Effector memory CD4-positive, alpha-beta T cell (primary cell): ENCODE results near the gene ATP6V1G2.

ENCODE experiments used
- DNase-seq, 3 donors: peaks; one replicate each; pipeline ENCODE4 v3.0.0-alpha.2; 2020
- H3K27ac ChIP-seq: 2 replicates; pipeline ENCODE4 v1.7.0; 2013; ENCODE audit warnings: mild to moderate bottlenecking, low read length, moderate library complexity; ENCODE audit not compliant: insufficient read depth, poor library complexity, severe bottlenecking
- H3K27me3 ChIP-seq: replicated peaks from 2 replicates; pipeline ENCODE4 v1.7.0; 2013; ENCODE audit warnings: mild to moderate bottlenecking, low read length; ENCODE audit not compliant: insufficient read depth, control insufficient read depth, poor library complexity, severe bottlenecking
- H3K36me3 ChIP-seq: 2 replicates; pipeline ENCODE4 v1.7.0; 2013; ENCODE audit warnings: mild to moderate bottlenecking, low read length, moderate library complexity; ENCODE audit not compliant: control insufficient read depth, insufficient read depth
- H3K4me1 ChIP-seq: 2 replicates; pipeline ENCODE4 v1.7.0; 2013; ENCODE audit warnings: low read length, mild to moderate bottlenecking; ENCODE audit not compliant: control insufficient read depth, insufficient read depth, poor library complexity, severe bottlenecking
- H3K4me3 ChIP-seq: 2 replicates; pipeline ENCODE4 v1.7.0; 2013; ENCODE audit warnings: low read length, low read depth, mild to moderate bottlenecking; ENCODE audit not compliant: insufficient read depth, poor library complexity, severe bottlenecking
- H3K9me3 ChIP-seq: 2 replicates; pipeline ENCODE4 v1.7.0; 2013; ENCODE audit warnings: mild to moderate bottlenecking, low read length, moderate library complexity; ENCODE audit not compliant: control insufficient read depth

The ATP6V1G2 gene

DNA sequence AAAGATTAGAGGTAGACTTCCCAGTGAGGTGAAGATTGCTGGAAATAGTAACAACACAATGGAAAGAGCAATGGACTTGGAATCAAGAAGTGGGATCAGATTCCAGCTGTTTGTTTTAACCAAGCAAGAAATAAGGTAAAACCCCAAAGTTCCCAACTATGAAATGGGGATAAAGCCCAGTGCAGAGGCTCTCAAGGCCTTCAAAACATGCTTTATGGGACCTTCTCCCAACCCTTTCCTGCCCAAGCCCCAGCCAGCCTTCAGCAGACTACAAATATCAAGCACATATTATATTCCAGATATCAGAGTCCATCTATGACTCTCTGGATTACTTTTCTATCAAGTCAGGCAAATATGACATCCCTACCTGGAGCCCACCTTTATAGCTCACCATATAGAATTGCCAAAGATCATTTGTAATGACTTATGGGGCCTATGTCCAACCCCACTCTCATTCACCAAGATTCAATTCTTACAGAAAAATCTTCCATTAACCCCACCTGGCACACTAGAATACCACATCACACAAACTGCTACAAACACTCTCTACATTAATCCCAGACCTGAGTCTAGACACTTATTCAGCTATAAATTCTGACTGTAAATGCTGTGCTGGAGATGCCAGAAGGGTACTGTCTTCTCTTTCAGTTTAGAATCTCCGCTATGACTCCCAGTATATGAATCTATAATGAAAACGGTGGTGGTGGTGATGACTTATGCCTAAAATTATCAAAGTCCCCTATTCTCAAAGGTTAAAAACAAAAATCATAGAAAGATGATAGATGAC, 10.7 kb downstream of the ATP6V1G2 start:
- no peak for DNase-seq
- Histone ChIP-seq H3K4me1 (peaks cover 18% of the 10 kb centered on the region), H3K9me3 (no peaks in the 10 kb centered on the region), H3K36me3 (peaks cover 92% of the 10 kb centered on the region), H3K27me3 (no peaks in the 10 kb centered on the region), H3K27ac (no peak overlapping the region), H3K4me3 (no peak overlapping the region)

DNA sequence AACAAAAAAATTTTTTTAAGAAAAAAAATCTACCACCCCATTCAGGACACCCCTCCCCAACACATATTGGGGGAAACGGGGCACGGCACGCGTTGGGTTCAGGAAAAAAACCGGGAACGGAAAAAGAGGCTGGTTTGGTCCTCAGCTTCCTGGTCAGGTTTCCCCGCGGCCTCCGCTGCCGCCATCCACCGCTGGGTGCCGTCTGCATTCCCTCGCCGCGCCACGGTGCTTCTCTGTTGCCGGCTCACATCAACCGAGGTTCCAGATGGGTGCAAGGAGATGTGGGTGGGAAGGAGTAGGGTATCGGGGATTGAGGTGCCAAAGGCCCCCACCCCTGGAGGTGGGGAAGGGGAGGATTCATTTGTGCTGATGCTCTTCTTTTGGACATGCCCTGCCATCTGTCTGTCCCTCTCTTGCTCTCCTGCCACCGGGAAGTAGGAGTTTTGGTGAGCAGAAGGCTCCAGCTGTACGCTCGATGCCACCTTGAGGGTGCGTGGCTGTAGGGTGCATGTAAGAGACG, 11.8 kb downstream of the ATP6V1G2 start:
- Histone ChIP-seq H3K4me1 (peaks cover 7% of the 10 kb centered on the region), H3K36me3 (peaks cover 97% of the 10 kb centered on the region), H3K9me3 (no peaks in the 10 kb centered on the region), H3K27ac (no peak overlapping the region), H3K4me3 (no peak overlapping the region), H3K27me3 (no peaks in the 10 kb centered on the region)
- no peak for DNase-seq

DNA sequence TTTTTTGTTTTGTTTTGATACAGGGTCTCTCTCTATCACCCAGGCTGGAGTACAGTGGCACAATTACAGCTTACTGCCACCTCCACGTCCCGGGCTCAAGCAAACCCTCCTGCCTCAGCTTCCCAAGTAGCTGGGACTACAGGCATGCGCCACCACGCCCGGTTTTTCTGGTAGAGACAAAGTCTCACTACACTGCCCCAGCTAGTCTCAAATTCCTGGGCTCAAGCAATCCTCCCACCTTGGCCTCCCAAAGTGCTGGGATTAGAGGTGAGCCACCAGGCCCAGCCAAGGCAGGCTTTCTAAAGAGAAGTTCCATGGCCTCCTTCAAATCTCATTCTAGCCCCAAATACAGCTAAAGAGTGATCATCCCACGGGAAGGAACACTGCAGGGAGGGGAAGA, 12.4 kb downstream of the ATP6V1G2 start:
- H3K4me1 ChIP-seq = peaks cover 1% of the 10 kb centered on the region
- H3K27ac ChIP-seq = peak overlapping the region; percentile 14
- H3K9me3 ChIP-seq = no peaks in the 10 kb centered on the region
- no peaks in the 10 kb centered on the region for H3K27me3 ChIP-seq
- peaks cover 93% of the 10 kb centered on the region for H3K36me3 ChIP-seq
- H3K4me3 ChIP-seq = no peak overlapping the region
- DNase-seq = no peak

DNA sequence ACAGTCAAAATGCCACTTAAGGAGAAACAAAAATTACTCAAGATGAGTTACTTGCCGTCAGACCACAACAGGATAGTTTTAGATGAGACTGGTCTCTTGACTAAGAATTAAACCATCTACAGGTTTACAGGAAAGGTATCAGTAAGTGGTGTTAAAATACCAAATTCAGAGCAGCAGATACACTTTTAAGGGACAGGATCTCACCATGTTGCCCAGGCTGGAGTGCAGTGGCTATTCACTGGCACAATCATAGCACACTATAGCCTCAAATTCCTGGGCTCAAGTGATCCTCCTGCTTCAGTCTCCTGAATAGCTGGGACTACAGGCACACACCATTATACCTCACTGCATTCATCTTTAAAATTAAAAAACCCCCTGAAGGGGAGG, 13.0 kb downstream of the ATP6V1G2 start:
- H3K27me3 ChIP-seq = no peaks in the 10 kb centered on the region
- no peak overlapping the region for H3K27ac ChIP-seq
- no peaks in the 10 kb centered on the region for H3K4me1 ChIP-seq
- no peak overlapping the region for H3K4me3 ChIP-seq
- H3K9me3 ChIP-seq = no peaks in the 10 kb centered on the region
- peaks cover 87% of the 10 kb centered on the region for H3K36me3 ChIP-seq
- no peak for DNase-seq

DNA sequence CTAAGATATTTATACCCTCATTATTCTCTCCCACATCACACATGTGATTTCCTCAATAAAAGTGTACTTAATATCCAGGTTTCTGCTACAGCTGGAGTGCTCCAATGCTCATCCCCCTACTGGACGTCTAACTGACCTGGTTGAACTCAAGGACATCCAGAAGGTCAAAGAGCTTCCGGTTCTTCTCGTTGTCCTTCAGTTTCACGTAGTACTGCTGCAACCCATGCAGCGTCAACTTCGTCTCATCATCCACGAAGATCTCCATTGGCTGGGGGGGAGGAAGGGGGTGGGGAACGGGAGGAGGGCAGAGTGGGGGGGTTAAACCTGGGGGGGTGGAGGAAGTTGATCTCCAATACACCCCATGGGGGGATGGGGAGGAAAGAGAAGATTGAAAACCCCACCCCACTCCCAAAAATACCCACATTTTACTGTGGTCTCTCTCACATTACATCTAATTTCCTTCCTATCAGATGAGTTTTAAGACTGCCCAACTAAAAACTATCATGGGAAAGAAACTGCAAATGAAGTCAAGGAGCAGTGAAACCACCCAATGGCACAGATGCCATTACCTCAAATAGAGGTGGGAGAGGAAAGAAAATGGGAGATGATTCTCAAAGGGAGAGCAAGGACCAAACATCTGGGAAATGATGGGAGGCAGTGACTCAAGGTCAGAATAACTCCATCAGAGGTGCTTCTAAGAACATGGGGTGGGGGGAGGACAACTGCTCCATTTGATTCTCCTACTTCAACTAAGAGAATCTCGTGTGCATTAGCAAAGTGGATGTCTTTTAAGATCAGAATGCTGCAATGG, 13.6 kb downstream of the ATP6V1G2 start:
- peaks cover 82% of the 10 kb centered on the region for H3K36me3 ChIP-seq

DNA sequence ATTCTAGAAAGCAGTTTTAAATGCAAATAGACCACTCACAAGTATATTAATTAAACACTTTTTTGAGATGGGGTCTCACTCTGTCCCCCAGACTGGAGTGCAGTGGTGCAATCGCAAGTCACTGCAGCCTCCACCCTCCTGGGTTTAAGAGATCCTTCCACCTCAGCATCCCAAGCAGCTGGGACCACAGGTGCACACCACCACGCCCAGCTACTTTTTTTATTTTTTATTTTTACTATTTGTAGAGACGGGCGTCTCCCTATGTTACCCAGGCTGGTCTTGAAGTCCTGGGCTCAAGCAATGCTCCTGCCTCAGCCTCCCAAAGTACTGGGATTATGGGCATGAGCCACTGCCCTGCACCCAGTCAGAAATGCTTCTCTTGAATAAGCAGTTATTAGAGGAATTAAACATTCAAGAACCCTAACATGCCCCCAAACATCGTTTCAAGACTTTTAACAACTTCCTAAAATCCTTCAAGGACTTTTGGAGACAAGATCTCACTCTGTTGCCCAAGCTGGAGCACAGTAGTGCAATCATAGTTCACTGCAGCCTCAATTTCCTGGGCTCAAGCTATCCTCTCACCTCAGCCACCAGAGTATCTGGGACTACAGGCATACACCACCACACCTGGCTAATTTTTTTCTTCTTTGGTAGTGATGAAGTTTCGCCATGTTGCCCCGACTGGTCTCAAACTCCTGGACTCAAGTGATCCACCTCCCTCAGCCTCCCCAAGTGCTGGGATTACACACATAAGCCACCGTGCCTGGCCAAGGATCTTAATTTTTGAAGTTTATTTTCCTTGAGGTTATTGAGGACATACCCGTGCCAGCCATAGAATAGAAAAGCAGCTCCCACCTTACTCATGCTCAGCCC, 14.4 kb downstream of the ATP6V1G2 start:
- no peaks in the 10 kb centered on the region for H3K9me3 ChIP-seq
- H3K27ac ChIP-seq = no peak overlapping the region
- H3K27me3 ChIP-seq = no peaks in the 10 kb centered on the region
- peaks cover 75% of the 10 kb centered on the region for H3K36me3 ChIP-seq
- DNase-seq = no peak
- H3K4me3 ChIP-seq = no peak overlapping the region
- H3K4me1 ChIP-seq = no peaks in the 10 kb centered on the region

More for the DNA sequence above, 13.6 kb downstream of the ATP6V1G2 start:
- Histone ChIP-seq H3K4me3 (no peak overlapping the region), H3K27ac (no peak overlapping the region), H3K4me1 (no peaks in the 10 kb centered on the region), H3K27me3 (no peaks in the 10 kb centered on the region), H3K9me3 (no peaks in the 10 kb centered on the region)
- DNase-seq = no peak

DNA sequence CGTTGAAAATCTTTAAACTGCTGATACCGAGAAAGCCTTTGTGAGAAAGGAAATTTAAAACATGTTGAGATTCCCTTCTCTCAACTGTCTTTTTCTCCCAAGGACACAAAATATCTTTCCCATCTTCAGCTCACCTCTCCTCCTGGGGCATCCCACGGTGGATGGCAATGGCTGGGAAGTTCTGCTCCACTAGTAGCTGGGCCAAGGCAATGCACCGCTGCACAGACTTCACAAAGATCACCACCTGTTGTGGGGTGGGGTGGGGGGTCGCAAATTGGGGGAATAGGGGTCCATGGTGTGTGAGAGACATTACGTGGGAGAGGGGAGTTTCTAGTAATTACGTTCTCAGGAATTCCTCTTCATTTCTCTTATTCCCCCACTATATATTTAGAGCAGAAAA, 15.2 kb downstream of the ATP6V1G2 start:
- Histone ChIP-seq H3K9me3 (no peaks in the 10 kb centered on the region), H3K27me3 (no peaks in the 10 kb centered on the region), H3K27ac (no peak overlapping the region), H3K4me3 (no peak overlapping the region), H3K4me1 (no peaks in the 10 kb centered on the region), H3K36me3 (peaks cover 67% of the 10 kb centered on the region)
- no peak for DNase-seq

DNA sequence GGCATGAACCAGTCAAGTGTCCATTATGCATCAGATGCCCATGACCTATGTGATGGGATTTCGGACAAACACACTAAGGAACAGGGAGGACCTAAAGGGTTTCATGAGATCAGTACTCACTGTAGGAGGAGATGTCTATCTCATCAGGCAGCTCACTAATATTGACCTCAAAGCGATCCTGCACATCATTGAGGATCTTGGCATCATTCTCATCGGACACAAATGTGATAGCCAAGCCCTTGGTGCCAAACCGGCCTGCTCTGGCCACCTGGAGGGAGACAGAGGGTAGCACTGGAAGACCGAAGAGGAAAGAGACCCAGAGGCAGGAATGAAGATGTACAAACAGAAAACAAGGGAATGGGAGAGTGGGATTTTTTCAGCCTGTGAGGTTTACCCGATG, 15.7 kb downstream of the ATP6V1G2 start:
- Histone ChIP-seq H3K27ac (no peak overlapping the region), H3K36me3 (peaks cover 62% of the 10 kb centered on the region), H3K4me1 (no peaks in the 10 kb centered on the region), H3K9me3 (no peaks in the 10 kb centered on the region), H3K4me3 (no peak overlapping the region), H3K27me3 (no peaks in the 10 kb centered on the region)
- no peak for DNase-seq

DNA sequence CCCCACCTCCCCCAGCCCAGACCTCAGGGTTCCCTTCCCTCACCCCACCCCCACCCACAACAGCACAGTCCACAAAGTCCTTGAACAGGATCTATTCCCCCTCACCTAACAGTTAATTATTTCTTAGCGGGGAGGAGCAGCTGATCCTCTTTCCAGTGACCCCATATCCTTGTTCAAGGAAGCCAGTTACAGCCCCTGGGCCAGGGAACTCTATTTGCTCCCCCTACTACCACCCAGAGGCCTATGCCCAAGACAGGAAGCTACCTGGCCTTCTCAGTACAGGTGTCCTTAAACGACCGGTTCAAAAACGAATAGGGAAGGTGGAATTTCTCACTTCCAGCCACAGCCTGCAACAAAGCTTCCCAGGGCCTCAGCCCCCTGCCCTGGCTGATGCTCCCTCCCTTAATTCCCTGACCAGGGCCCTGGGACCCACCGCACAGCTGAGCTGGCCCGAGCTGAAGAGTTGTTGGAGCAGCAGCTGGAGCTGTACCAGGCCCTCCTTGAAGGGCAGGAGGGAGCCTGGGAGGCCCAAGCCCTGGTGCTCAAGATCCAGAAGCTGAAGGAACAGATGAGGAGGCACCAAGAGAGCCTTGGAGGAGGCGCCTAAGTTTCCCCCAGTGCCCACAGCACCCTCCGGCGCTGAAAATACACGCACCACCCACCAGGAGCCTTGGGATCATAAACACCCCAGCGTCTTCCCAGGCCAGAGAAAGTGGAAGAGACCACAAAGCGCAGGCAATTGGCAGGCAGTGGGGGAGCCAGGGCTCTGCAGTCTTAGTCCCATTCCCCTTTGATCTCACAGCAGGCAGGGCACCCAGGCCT, 16.9 kb downstream of the ATP6V1G2 start:
- H3K4me1 ChIP-seq = no peaks in the 10 kb centered on the region
- no peaks in the 10 kb centered on the region for H3K27me3 ChIP-seq
- H3K27ac ChIP-seq = peak overlapping the region; percentile 7
- H3K9me3 ChIP-seq = no peaks in the 10 kb centered on the region
- no peak for DNase-seq
- H3K36me3 ChIP-seq = peaks cover 50% of the 10 kb centered on the region
- no peak overlapping the region for H3K4me3 ChIP-seq
